Sigmoid colon (tissue), 7 donors: ENCODE data around the gene CCR5. TPM values are rescaled to one million over a fixed set of nuclear protein-coding genes. Genes with fewer than 3 reads are reported as not detected.

Source experiments
- DNase-seq: peaks from one replicate; pipeline ENCODE4 v3.0.0-alpha.2; 2019
- H3K27ac ChIP-seq, 4 donors: fragments of 200-600 bp; sonication (generic); one replicate each; pipeline ENCODE4 v1.5.1; 2016 to 2019; ENCODE audit warnings: mild to moderate bottlenecking in 1 of 4
- H3K27me3 ChIP-seq, 3 donors: fragments of 200-600 bp; sonication (generic); one replicate each; pipeline ENCODE4 v1.5.1; 2019; ENCODE audit warnings: mild to moderate bottlenecking in 1 of 3
- H3K36me3 ChIP-seq, 4 donors: fragments of 200-600 bp; sonication (generic); one replicate each; pipeline ENCODE4 v1.5.1; 2016 to 2019
- H3K4me1 ChIP-seq, 4 donors: fragments of 200-600 bp; sonication (generic); one replicate each; pipeline ENCODE4 v1.5.1; 2017 to 2019
- H3K4me3 ChIP-seq, 4 donors: fragments of 200-600 bp; sonication (generic); one replicate each; pipeline ENCODE4 v1.5.1; 2017 to 2019; ENCODE audit warnings: mild to moderate bottlenecking in 2 of 4, moderate library complexity in 1 of 4
- H3K9me3 ChIP-seq, 4 donors: fragments of 200-600 bp in 3 of 4; sonication (generic) in 3 of 4; one replicate each; pipeline versions ENCODE4 v1.5.1 to v1.6.1; 2013 to 2019
- CTCF ChIP-seq, 4 experiments: fragments of 450-650 bp in 3 of 4; fragments of 200-600 bp in 1 of 4; IDR thresholded peaks; one replicate each; pipeline ENCODE4 v1.5.1; 2016 to 2019; ENCODE audit warnings: antibody characterized with exemption in 4 of 4, mild to moderate bottlenecking in 3 of 4, moderate library complexity in 2 of 4
- EP300 ChIP-seq, 4 donors: sonication (generic); formaldehyde crosslinking; IDR thresholded peaks; one replicate each; pipeline ENCODE4 v1.6.1; 2017; ENCODE audit warnings: antibody characterized with exemption in 4 of 4
- POLR2A ChIP-seq, 2 donors: fragments of 450-650 bp; IDR thresholded peaks; one replicate each; pipeline ENCODE4 v1.6.1; 2016; ENCODE audit warnings: antibody characterized with exemption in 2 of 2, mild to moderate bottlenecking in 2 of 2, moderate library complexity in 2 of 2
- POLR2AphosphoS5 ChIP-seq, 4 donors: sonication (generic); formaldehyde crosslinking; IDR thresholded peaks; one replicate each; pipeline ENCODE4 v1.6.1; 2017; ENCODE audit warnings: antibody characterized with exemption in 4 of 4
- WGBS, 2 donors: extraction: QIAGEN DNeasy Blood & Tissue Kit; methylation state at CpG; one replicate each; pipeline ENCODE4 v1.1.7; 2013; 5-methylcytosine and 5-hydroxymethylcytosine counted together
- intact Hi-C: fragments of 100-400 bp; cut with DNase I; formaldehyde crosslinking; loops from one replicate; pipeline ENCODE4 v1.15.1; 2023
- polyA plus RNA-seq, 3 donors: library from polyadenylated mRNA; stranded (reverse); fragments of 200-250 nt; gene quantifications; one replicate each; pipeline ENCODE4 v1.2.3, GENCODE V29; 2013
- total RNA-seq, 4 donors: library from RNA; depleted of rRNA; stranded (reverse); fragments of >200 nt; gene quantifications; one replicate each; pipeline ENCODE4 v1.1.0, GENCODE V29; 2016
- donor health status: healthy with polysubstance abuse.
- donor health status: Bipolar disorder and iron deficiency.
- donor health status: healthy.

The CCR5 gene
- total and polyA plus RNA-seq, 7 donors = 0.36 to 3.9 (median 0.92) TPM; not detected in 1

GRCh38 chr3:46334741-46335478 is 35.8 kb upstream of the CCR5 start:
- 45 to 46% methylated on average over 4 of the region's 4 CpGs for WGBS, 2 donors
- Histone ChIP-seq H3K27ac (no peak overlapping the region), H3K9me3 (peaks cover 0 to 12% (median 4%) of the 10 kb centered on the region in 4 donors), H3K36me3 (no peaks in the 10 kb centered on the region), H3K4me3 (no peak overlapping the region), H3K4me1 (peaks cover 0 to 11% (median 4%) of the 10 kb centered on the region in 4 donors), H3K27me3 (no peaks in the 10 kb centered on the region)
- intact Hi-C loops = no loop called here
- no peak for TF ChIP-seq CTCF (IDR thresholded peaks at IDR 0.05)
- TF ChIP-seq POLR2A (IDR thresholded peaks at IDR 0.05) = no peak
- no peak for TF ChIP-seq POLR2AphosphoS5 (IDR thresholded peaks at IDR 0.05)
- TF ChIP-seq EP300 (IDR thresholded peaks at IDR 0.05) = no peak
- no peak for DNase-seq

GRCh38 chr3:46335541-46335940 is 35.2 kb upstream of the CCR5 start:
- peaks cover 0 to 12% (median 4%) of the 10 kb centered on the region in 4 donors for H3K9me3 ChIP-seq
- H3K27me3 ChIP-seq = no peaks in the 10 kb centered on the region
- H3K36me3 ChIP-seq = no peaks in the 10 kb centered on the region
- TF ChIP-seq EP300 (IDR thresholded peaks at IDR 0.05) = no peak
- no peak for TF ChIP-seq CTCF (IDR thresholded peaks at IDR 0.05)
- no peak for TF ChIP-seq POLR2A (IDR thresholded peaks at IDR 0.05)
- no peak for TF ChIP-seq POLR2AphosphoS5 (IDR thresholded peaks at IDR 0.05)
- WGBS, 2 donors = 24 to 52% methylated on average over 3 of the region's 3 CpGs
- DNase-seq = no peak
- intact Hi-C loops = no loop called here
- H3K4me3 ChIP-seq = no peak overlapping the region
- no peak overlapping the region for H3K27ac ChIP-seq
- H3K4me1 ChIP-seq = peaks cover 0 to 11% (median 4%) of the 10 kb centered on the region in 4 donors

- intact Hi-C loops = no loop called here
- no peak for DNase-seq
- TF ChIP-seq CTCF (IDR thresholded peaks at IDR 0.05) (no peak), POLR2A (IDR thresholded peaks at IDR 0.05) (no peak), POLR2AphosphoS5 (IDR thresholded peaks at IDR 0.05) (no peak), EP300 (IDR thresholded peaks at IDR 0.05) (no peak)
- Histone ChIP-seq H3K4me1 (peaks cover 0 to 11% (median 4%) of the 10 kb centered on the region in 4 donors), H3K36me3 (no peaks in the 10 kb centered on the region), H3K4me3 (no peak overlapping the region), H3K9me3 (peaks cover 0 to 12% (median 4%) of the 10 kb centered on the region in 4 donors), H3K27me3 (no peaks in the 10 kb centered on the region), H3K27ac (no peak overlapping the region)
Observed at GRCh38 chr3:46337911-46338310, 32.8 kb upstream of the CCR5 start.

- no peak for TF ChIP-seq POLR2AphosphoS5 (IDR thresholded peaks at IDR 0.05)
- TF ChIP-seq CTCF (IDR thresholded peaks at IDR 0.05) = no peak
- TF ChIP-seq POLR2A (IDR thresholded peaks at IDR 0.05) = no peak
- TF ChIP-seq EP300 (IDR thresholded peaks at IDR 0.05) = no peak
- no peak for DNase-seq
- Histone ChIP-seq H3K27ac (no peak overlapping the region), H3K4me1 (peaks cover 0 to 11% (median 4%) of the 10 kb centered on the region in 4 donors), H3K9me3 (peaks cover 0 to 12% (median 4%) of the 10 kb centered on the region in 4 donors), H3K36me3 (no peaks in the 10 kb centered on the region), H3K4me3 (no peak overlapping the region), H3K27me3 (no peaks in the 10 kb centered on the region)
- intact Hi-C loops = no loop called here
- 97 to 99% methylated on average over 1 of the region's 1 CpG for WGBS, 2 donors
Observed at GRCh38 chr3:46338840-46339239, 31.9 kb upstream of the CCR5 start.
